Naive thymus-derived CD4-positive, alpha-beta T cell (primary cell): Measurements from ENCODE around the gene CDK5RAP1. TPM values are rescaled to one million over a fixed set of nuclear protein-coding genes. Genes with fewer than 3 reads are reported as not detected.

Source experiments
- ATAC-seq: fragments of 150-1000 bp; cut with Tn5 transposase; 2 replicates; pipeline ENCODE4 v1.10.0; 2021; ENCODE audit warnings: mild to moderate bottlenecking, moderate library complexity
- CTCF ChIA-PET: fragments of 350-600 bp; sonication (Branson Sonifier 250); formaldehyde crosslinking; loops from one replicate; lab custom pipeline; 2021; ENCODE audit warnings: antibody characterized with exemption; lab: Charles Lee
- POLR2A ChIA-PET: fragments of 350-600 bp; sonication (Branson Sonifier 250); formaldehyde crosslinking; loops from one replicate; lab custom pipeline; 2021; ENCODE audit warnings: antibody characterized with exemption, inconsistent platforms; lab: Charles Lee
- DNase-seq, 9 donors: peaks; one replicate each; pipeline versions ENCODE4 v3.0.0 to v3.0.0-alpha.2; 2020 to 2022; ENCODE audit warnings: mixed read lengths in 1 of 9
- H3K27ac ChIP-seq: one replicate; pipeline ENCODE4 v1.7.0; 2013; ENCODE audit warnings: mild to moderate bottlenecking, low read depth, low read length, moderate library complexity
- H3K27me3 ChIP-seq, 2 donors: one replicate each; pipeline ENCODE4 v1.7.0; 2013; ENCODE audit warnings: low read length in 2 of 2, mild to moderate bottlenecking in 2 of 2, moderate library complexity in 2 of 2; ENCODE audit not compliant: control insufficient read depth in 2 of 2, insufficient read depth in 2 of 2
- H3K36me3 ChIP-seq, 3 experiments: 1 replicate in 2 of 3; 2 replicates in 1 of 3; pipeline ENCODE4 v1.7.0; 2013; ENCODE audit warnings: low read length in 3 of 3, mild to moderate bottlenecking in 3 of 3, moderate library complexity in 1 of 3; ENCODE audit not compliant: insufficient read depth in 3 of 3, control insufficient read depth in 2 of 3
- H3K4me1 ChIP-seq, 2 donors: one replicate each; pipeline ENCODE4 v1.7.0; 2013; ENCODE audit warnings: low read length in 2 of 2, mild to moderate bottlenecking in 2 of 2, moderate library complexity in 1 of 2; ENCODE audit not compliant: control insufficient read depth in 2 of 2, insufficient read depth in 2 of 2
- H3K4me3 ChIP-seq: 2 replicates; pipeline ENCODE4 v1.7.0; 2013; ENCODE audit warnings: mild to moderate bottlenecking, low read length
- H3K9me3 ChIP-seq, 3 experiments: 1 replicate in 2 of 3; 2 replicates in 1 of 3; pipeline ENCODE4 v1.7.0; 2013; ENCODE audit warnings: low read length in 3 of 3; ENCODE audit not compliant: control insufficient read depth in 2 of 3
- H3K27ac Mint-ChIP-seq, 9 donors: one replicate each; pipeline ENCODE4 v1.8.0; 2020 to 2022; ENCODE audit warnings: mixed read lengths in 9 of 9, mild to moderate bottlenecking in 8 of 9, moderate library complexity in 5 of 9, inconsistent platforms in 2 of 9
- H3K27me3 Mint-ChIP-seq, 5 donors: one replicate each; pipeline ENCODE4 v1.8.0; 2021 to 2022; ENCODE audit warnings: mixed read lengths in 5 of 5, mild to moderate bottlenecking in 1 of 5
- H3K36me3 Mint-ChIP-seq, 5 donors: one replicate each; pipeline ENCODE4 v1.8.0; 2020 to 2022; ENCODE audit warnings: mixed read lengths in 5 of 5, mild to moderate bottlenecking in 3 of 5, inconsistent platforms in 1 of 5
- H3K4me1 Mint-ChIP-seq, 7 donors: one replicate each; pipeline ENCODE4 v1.8.0; 2020 to 2022; ENCODE audit warnings: mixed read lengths in 7 of 7, mild to moderate bottlenecking in 3 of 7, inconsistent platforms in 1 of 7
- H3K4me3 Mint-ChIP-seq, 10 donors: one replicate each; pipeline ENCODE4 v1.8.0; 2020 to 2022; ENCODE audit warnings: mild to moderate bottlenecking in 10 of 10, mixed read lengths in 10 of 10, moderate library complexity in 6 of 10, inconsistent platforms in 2 of 10
- H3K9me3 Mint-ChIP-seq, 11 donors: one replicate each; pipeline ENCODE4 v1.8.0; 2020 to 2022; ENCODE audit warnings: mixed read lengths in 11 of 11, mild to moderate bottlenecking in 4 of 11, inconsistent platforms in 1 of 11, moderate library complexity in 1 of 11
- intact Hi-C, 2 donors: fragments of 100-400 bp; cut with micrococcal nuclease; formaldehyde crosslinking; loops; one replicate each; pipeline ENCODE4 v1.15.1; 2023
- polyA plus RNA-seq, 2 donors: library from polyadenylated mRNA; unstranded; fragments of 300-500 nt; fragmentation: Illumina TruSeq; gene quantifications; one replicate each; pipeline ENCODE4 v1.2.3, GENCODE V29; 2021
- total RNA-seq, 6 experiments: library from RNA in 5 of 6; stranded (reverse) in 5 of 6; gene quantifications; 1 replicate in 5 of 6; 2 replicates in 1 of 6; pipeline ENCODE4 v1.2.3 and lab custom pipeline; 2021 to 2026

The CDK5RAP1 gene
- total and polyA plus RNA-seq, 7 experiments from 2014 or later, result 33.6 to 51.8 (median 48.1) TPM

DNA sequence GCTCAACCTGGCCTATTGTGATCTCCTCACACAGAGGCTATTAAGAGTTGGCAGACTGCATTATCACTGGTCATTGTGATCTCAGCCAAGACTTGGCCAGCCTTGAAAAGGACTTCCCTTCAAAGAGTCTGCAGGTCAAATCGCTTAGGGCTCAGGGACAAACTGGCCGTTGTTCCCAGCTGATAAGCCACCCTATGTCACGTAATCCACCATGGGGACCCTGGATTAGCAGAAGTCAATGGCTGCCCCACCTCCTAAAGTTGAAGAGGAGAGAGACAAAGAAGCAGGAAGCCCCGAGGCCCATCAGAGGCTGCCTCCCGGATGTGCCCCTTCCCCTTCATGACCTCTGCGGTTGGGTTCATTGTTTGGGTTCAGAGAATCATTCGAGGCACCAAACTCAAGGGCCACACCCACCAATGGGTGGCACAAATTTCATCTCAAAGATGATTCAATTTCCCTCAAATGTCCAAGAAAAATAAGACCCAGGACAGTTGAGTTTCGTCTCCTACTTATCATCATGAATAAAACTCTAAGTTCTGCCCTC lies 61.7 kb downstream of the CDK5RAP1 start:
- H3K9me3 Mint-ChIP-seq, result no peaks in the 10 kb centered on the region
- DNase-seq (no peak), ATAC-seq (no peak)
- POLR2A ChIA-PET, result interaction anchor here (0.7 kb wide), 1 partner anchor 1826 kb away, joined by 3 read pairs; no protein-coding TSS in a partner anchor
- CTCF ChIA-PET, result interaction anchor here (0.6 to 0.8 kb wide), 2 partner anchors 278 to 497 kb away, joined by 3 read pairs; no protein-coding TSS in a partner anchor
- H3K27me3 Mint-ChIP-seq, result peaks cover 0 to 10% (median 0%) of the 10 kb centered on the region in 5 donors
- no peak overlapping the region for H3K4me3 Mint-ChIP-seq
- Histone ChIP-seq H3K4me3 (no peak overlapping the region), H3K4me1 (no peaks in the 10 kb centered on the region), H3K36me3 (no peaks in the 10 kb centered on the region), H3K27ac (no peak overlapping the region), H3K27me3 (no peaks in the 10 kb centered on the region), H3K9me3 (no peaks in the 10 kb centered on the region)
- intact Hi-C loops, result no loop called here
- H3K27ac Mint-ChIP-seq, result no peak overlapping the region
- H3K36me3 Mint-ChIP-seq, result no peaks in the 10 kb centered on the region
- H3K4me1 Mint-ChIP-seq, result peaks cover 0 to 5% (median 0%) of the 10 kb centered on the region in 7 donors

DNA sequence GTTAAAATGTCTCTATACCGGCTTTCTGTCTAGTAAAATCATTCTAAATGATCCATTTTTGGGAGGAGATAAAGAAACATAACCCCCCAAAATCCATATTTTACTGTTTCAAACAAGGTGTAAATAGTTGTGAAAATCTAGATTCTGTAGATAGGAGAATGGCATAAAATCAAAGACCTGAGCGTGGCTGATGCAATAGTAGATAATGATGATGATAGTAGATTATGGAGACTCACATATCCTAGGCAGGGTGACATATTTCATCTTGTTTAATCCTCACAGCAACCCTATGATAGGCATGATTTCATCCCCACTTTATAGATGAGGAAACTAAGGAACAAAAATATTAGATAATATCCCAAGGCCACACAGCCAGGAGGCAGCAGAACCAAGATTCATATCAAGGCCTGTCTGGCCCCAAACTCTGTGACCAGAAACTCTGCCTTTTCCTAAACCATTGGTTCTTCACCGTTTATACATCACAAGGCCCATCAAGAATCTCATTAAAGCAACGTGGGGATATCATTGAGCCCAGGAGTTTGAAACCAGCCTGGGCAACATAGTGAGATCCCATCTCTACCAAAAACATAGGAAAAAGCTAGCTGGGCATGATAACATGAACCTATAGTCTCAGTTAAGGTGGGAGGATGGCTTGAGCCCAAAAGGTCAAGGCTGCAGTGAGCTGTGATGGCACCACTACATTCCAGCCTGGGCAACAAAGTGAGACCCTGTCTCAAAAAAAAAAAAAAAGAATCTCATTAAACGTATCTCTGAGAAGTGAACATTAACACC lies 62.7 kb downstream of the CDK5RAP1 start:
- Mint-ChIP-seq H3K9me3 (no peaks in the 10 kb centered on the region), H3K4me3 (no peak overlapping the region), H3K36me3 (no peaks in the 10 kb centered on the region), H3K4me1 (peaks cover 0 to 5% (median 0%) of the 10 kb centered on the region in 7 donors), H3K27ac (no peak overlapping the region), H3K27me3 (peaks cover 0 to 14% (median 0%) of the 10 kb centered on the region in 5 donors)
- ChIA-PET POLR2A (interaction anchor here (0.7 kb wide), 1 partner anchor 1827 kb away, joined by 3 read pairs; no protein-coding TSS in a partner anchor), CTCF (no interaction called here)
- DNase-seq (no peak), ATAC-seq (no peak)
- no peak overlapping the region for H3K4me3 ChIP-seq
- intact Hi-C loops, result no loop called here
- H3K27me3 ChIP-seq, result no peaks in the 10 kb centered on the region
- no peak overlapping the region for H3K27ac ChIP-seq
- no peaks in the 10 kb centered on the region for H3K4me1 ChIP-seq
- no peaks in the 10 kb centered on the region for H3K36me3 ChIP-seq
- H3K9me3 ChIP-seq, result no peaks in the 10 kb centered on the region

DNA sequence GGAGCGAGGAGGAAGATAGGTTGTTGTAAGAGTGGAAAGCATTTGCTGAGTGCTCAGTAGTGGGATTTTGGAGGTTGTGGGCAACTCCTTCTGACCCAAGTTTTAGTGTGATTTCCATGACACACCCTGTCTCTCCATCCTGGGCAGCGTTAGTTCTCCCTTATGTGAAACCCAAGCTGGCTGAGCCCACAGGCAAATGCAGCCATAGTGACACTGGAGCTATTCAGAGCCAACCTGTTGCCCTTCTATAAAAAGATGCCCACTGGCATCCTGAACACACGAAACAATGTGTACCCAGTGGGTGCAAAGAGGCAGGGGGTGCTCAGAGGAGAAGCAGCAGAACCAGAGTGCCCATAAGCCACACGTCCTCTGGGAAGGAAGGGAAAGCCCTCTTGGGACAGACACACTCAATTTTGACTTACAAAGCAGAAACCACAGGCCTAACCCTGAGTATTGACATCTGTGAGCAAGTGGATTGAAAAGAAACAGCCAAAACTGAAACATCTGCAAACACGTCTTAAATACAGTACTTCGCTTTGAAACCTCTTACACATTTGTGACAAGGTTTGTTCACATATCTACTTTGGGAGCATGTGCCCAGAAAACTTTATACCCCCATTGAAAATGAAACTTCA lies 63.7 kb downstream of the CDK5RAP1 start:
- ChIA-PET POLR2A (no interaction called here), CTCF (no interaction called here)
- H3K27me3 Mint-ChIP-seq, result peaks cover 0 to 14% (median 0%) of the 10 kb centered on the region in 5 donors
- H3K36me3 Mint-ChIP-seq, result no peaks in the 10 kb centered on the region
- H3K9me3 ChIP-seq, result no peaks in the 10 kb centered on the region
- no peak overlapping the region for H3K4me3 ChIP-seq
- no peak for DNase-seq
- intact Hi-C loops, result no loop called here
- no peaks in the 10 kb centered on the region for H3K27me3 ChIP-seq
- no peak for ATAC-seq
- H3K9me3 Mint-ChIP-seq, result no peaks in the 10 kb centered on the region
- H3K27ac ChIP-seq, result no peak overlapping the region
- no peak overlapping the region for H3K27ac Mint-ChIP-seq
- no peaks in the 10 kb centered on the region for H3K4me1 ChIP-seq
- peaks cover 0 to 5% (median 0%) of the 10 kb centered on the region in 7 donors for H3K4me1 Mint-ChIP-seq
- H3K4me3 Mint-ChIP-seq, result no peak overlapping the region
- no peaks in the 10 kb centered on the region for H3K36me3 ChIP-seq

DNA sequence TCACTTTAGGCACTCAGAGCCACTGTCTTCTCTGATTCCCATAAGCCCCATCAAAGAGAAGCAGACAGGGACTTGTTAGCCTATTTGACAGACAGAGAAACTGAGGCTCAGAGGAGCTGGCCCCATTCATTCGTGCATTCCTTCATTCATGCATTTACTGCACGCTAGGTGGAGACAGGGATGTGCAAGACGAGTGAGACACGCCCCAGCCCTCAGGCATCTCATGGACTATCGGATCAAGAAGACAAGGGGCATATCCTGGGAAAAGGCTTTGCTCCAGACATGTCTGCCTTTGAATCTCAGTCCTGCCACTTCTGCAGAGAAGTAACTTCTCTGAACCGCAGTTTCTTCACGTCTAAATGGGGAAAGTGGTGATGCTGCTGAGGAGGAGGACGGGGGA lies 64.2 kb downstream of the CDK5RAP1 start:
- CTCF ChIA-PET, result no interaction called here
- Mint-ChIP-seq H3K9me3 (no peaks in the 10 kb centered on the region), H3K4me1 (peaks cover 0 to 6% (median 0%) of the 10 kb centered on the region in 7 donors), H3K36me3 (no peaks in the 10 kb centered on the region), H3K27me3 (peaks cover 0 to 14% (median 0%) of the 10 kb centered on the region in 5 donors), H3K4me3 (no peak overlapping the region), H3K27ac (no peak overlapping the region)
- H3K36me3 ChIP-seq, result no peaks in the 10 kb centered on the region
- DNase-seq (no peak), ATAC-seq (no peak)
- H3K9me3 ChIP-seq, result no peaks in the 10 kb centered on the region
- no peaks in the 10 kb centered on the region for H3K27me3 ChIP-seq
- POLR2A ChIA-PET, result no interaction called here
- no peak overlapping the region for H3K4me3 ChIP-seq
- H3K27ac ChIP-seq, result no peak overlapping the region
- intact Hi-C loops, result no loop called here
- no peaks in the 10 kb centered on the region for H3K4me1 ChIP-seq

- DNase-seq, result no peak
- no peaks in the 10 kb centered on the region for H3K9me3 ChIP-seq
- no peaks in the 10 kb centered on the region for H3K4me1 ChIP-seq
- ChIA-PET POLR2A (no interaction called here), CTCF (no interaction called here)
- Mint-ChIP-seq H3K4me1 (peaks cover 0 to 6% (median 0%) of the 10 kb centered on the region in 7 donors), H3K27me3 (peaks cover 0 to 14% (median 0%) of the 10 kb centered on the region in 5 donors), H3K9me3 (no peaks in the 10 kb centered on the region), H3K27ac (no peak overlapping the region), H3K36me3 (no peaks in the 10 kb centered on the region), H3K4me3 (no peak overlapping the region)
- H3K27me3 ChIP-seq, result no peaks in the 10 kb centered on the region
- H3K36me3 ChIP-seq, result no peaks in the 10 kb centered on the region
- ATAC-seq, result no peak
- intact Hi-C loops, result no loop called here
- no peak overlapping the region for H3K27ac ChIP-seq
- no peak overlapping the region for H3K4me3 ChIP-seq
Measured at GRCh38 chr20:33336375-33336774, 64.9 kb downstream of the CDK5RAP1 start.

GRCh38 chr20:33334111-33334510 lies 67.2 kb downstream of the CDK5RAP1 start:
- H3K4me3 ChIP-seq, result no peak overlapping the region
- H3K4me3 Mint-ChIP-seq, result no peak overlapping the region
- peaks cover 0 to 6% (median 0%) of the 10 kb centered on the region in 7 donors for H3K4me1 Mint-ChIP-seq
- peaks cover 0 to 10% (median under 1%) of the 10 kb centered on the region in 5 donors for H3K27me3 Mint-ChIP-seq
- intact Hi-C loops, result no loop called here
- no peak overlapping the region for H3K27ac Mint-ChIP-seq
- no peaks in the 10 kb centered on the region for H3K9me3 ChIP-seq
- no peak overlapping the region for H3K27ac ChIP-seq
- ATAC-seq, result no peak
- H3K27me3 ChIP-seq, result no peaks in the 10 kb centered on the region
- H3K36me3 Mint-ChIP-seq, result no peaks in the 10 kb centered on the region
- DNase-seq, result no peak
- POLR2A ChIA-PET, result no interaction called here
- H3K9me3 Mint-ChIP-seq, result no peaks in the 10 kb centered on the region
- CTCF ChIA-PET, result no interaction called here
- H3K36me3 ChIP-seq, result no peaks in the 10 kb centered on the region
- no peaks in the 10 kb centered on the region for H3K4me1 ChIP-seq
